ENCODE results near the gene CLDN6. TPM values are rescaled to one million over a fixed set of nuclear protein-coding genes. Genes with fewer than 3 reads are reported as not detected.

Gene CLDN6
- total and polyA plus RNA-seq, 2 of the 13 experiments (the other 11 are each of a cell fraction or from before 2014, with no cell fraction given) = 5.9 to 7.6 TPM

GRCh38 chr16:3027983-3028715 lies 10.2 kb upstream of the CLDN6 start (continued):
- TF ChIP-seq AKNA (CRISPR knock-in tag; IDR thresholded peaks at IDR 0.05; ENCODE audit: borderline replicate concordance) (no peak), ZNF383 (CRISPR knock-in tag; IDR thresholded peaks at IDR 0.05; ENCODE audit: borderline replicate concordance) (no peak), YEATS2 (CRISPR knock-in tag; IDR thresholded peaks at IDR 0.05; ENCODE audit: borderline replicate concordance) (0 out of 2 replicates have a peak, but pooled peaks have one; percentile 24), REST (IDR thresholded peaks at IDR 0.05; ENCODE audit: borderline replicate concordance in 1 of 2, low read depth in 1 of 2, low read length in 2 of 2) (no peak), MTF2 (CRISPR knock-in tag; IDR thresholded peaks at IDR 0.05; ENCODE audit: borderline replicate concordance) (no peak), ZBTB20 (CRISPR knock-in tag; IDR thresholded peaks at IDR 0.05; ENCODE audit: borderline replicate concordance, low read depth) (no peak), ZNF557 (CRISPR knock-in tag; IDR thresholded peaks at IDR 0.05) (no peak), ZNF354B (CRISPR knock-in tag; IDR thresholded peaks at IDR 0.05) (no peak), PHF8 (CRISPR knock-in tag; IDR thresholded peaks at IDR 0.05) (no peak), MAFF (IDR thresholded peaks at IDR 0.05; ENCODE audit: low read depth, low read length) (no peak), RBAK (CRISPR knock-in tag; IDR thresholded peaks at IDR 0.05) (no peak), SSRP1 (CRISPR knock-in tag; IDR thresholded peaks at IDR 0.05) (no peak), TAF1 (CRISPR knock-in tag; IDR thresholded peaks at IDR 0.05) (no peak), ZNF577 (CRISPR knock-in tag; IDR thresholded peaks at IDR 0.05; ENCODE audit: borderline replicate concordance, low read depth) (no peak), ZNF629 (CRISPR knock-in tag; conservative IDR thresholded peaks at IDR 0.05) (0 out of 2 replicates have a peak, but pooled peaks have one; percentile 31), NFKB2 (CRISPR knock-in tag; IDR thresholded peaks at IDR 0.05; ENCODE audit: borderline replicate concordance) (no peak), ZNF605 (CRISPR knock-in tag; IDR thresholded peaks at IDR 0.05) (no peak), U2AF1 (optimal IDR thresholded peaks at IDR 0.05; ENCODE audit: low read depth, low read length) (no peak), SRSF1 (optimal IDR thresholded peaks at IDR 0.05; ENCODE audit: low read depth, low read length) (no peak), ZBTB46 (CRISPR knock-in tag; IDR thresholded peaks at IDR 0.05; ENCODE audit: borderline replicate concordance) (no peak), HHEX (CRISPR knock-in tag; IDR thresholded peaks at IDR 0.05) (no peak)
